ENCODE measurements around the gene B3GALT6.
A peak's percentile ranks its signal among the peaks of the same experiment; 100 is the strongest.

B3GALT6 gene

DNA sequence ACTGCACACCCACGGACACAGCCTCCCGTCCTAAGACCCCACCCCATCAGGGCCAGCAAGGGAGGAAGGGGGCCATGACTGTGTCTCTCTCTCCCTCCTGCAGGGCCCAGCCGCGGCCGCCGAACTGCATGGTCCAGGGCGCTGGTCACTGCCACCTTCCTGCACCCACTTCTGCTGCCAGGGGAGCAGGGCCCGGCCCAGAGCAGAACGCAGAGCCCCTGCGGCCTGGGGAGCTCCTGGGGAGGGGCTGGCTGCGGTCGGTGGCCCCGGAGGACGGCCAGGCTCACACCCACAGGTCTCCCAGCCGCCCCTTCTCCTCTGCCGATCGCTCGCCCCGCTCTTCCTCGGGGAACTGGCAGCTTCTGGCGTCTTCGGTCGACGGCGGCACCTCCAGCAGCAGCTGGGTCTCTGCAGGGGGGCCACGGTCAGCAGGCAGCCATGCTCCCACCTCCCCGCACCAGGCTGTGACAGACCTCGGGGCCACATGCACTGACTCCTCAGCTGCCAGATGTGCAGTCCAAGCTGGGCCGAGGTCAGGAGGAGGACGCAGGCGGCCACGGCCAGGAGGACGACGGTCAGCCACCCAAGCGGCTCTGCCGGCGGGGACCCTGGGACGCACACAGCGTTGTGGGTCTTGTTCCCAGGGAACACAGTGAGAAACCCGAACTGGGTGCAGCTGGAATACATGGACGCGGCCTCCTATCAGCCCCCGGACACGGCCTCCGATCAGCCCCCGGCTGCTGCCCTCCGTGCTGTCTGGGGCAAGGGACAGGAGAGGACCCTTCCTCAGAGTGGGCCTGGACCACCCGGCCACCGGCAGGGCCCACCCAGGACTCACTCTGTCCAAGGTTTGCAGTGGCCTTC, 28.2 kb upstream of the B3GALT6 start:
- TF ChIP-seq, protein P1, sequence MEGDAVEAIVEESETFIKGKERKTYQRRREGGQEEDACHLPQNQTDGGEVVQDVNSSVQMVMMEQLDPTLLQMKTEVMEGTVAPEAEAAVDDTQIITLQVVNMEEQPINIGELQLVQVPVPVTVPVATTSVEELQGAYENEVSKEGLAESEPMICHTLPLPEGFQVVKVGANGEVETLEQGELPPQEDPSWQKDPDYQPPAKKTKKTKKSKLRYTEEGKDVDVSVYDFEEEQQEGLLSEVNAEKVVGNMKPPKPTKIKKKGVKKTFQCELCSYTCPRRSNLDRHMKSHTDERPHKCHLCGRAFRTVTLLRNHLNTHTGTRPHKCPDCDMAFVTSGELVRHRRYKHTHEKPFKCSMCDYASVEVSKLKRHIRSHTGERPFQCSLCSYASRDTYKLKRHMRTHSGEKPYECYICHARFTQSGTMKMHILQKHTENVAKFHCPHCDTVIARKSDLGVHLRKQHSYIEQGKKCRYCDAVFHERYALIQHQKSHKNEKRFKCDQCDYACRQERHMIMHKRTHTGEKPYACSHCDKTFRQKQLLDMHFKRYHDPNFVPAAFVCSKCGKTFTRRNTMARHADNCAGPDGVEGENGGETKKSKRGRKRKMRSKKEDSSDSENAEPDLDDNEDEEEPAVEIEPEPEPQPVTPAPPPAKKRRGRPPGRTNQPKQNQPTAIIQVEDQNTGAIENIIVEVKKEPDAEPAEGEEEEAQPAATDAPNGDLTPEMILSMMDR (IDR thresholded peaks at IDR 0.05; ENCODE audit: low read depth, low read length, missing control alignments): no peak
- DNase-seq (ENCODE audit: low read depth): no peak
- no peak overlapping the region for H3K4me3 ChIP-seq (ENCODE audit: low read depth, low read length)

DNA sequence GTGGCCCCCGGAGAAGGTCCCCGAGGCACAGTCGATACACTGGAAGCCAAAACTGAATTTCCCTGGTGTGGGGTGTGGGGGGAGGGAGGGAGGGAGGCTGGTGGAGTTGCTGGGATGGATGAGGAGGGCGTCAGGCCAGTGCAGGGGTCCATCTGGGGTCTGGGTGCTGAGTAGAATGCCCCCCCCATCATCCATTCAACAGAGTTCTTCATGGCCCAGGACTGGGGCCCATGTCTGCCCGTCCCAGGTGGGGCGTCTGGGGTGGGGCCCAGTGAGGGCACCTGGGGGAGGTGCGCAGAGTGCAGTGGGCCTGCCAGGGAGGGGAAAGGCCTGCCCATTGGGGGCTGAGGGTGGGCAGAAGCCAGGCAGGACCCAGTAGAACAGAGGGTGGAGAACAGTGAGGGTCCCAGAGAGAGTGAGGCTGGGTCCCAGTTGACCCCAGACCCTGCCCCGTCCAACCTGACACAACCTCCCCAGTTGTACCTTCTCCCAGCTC, 27.6 kb upstream of the B3GALT6 start:
- H3K4me3 ChIP-seq (ENCODE audit: low read depth, low read length): no peak overlapping the region

DNA sequence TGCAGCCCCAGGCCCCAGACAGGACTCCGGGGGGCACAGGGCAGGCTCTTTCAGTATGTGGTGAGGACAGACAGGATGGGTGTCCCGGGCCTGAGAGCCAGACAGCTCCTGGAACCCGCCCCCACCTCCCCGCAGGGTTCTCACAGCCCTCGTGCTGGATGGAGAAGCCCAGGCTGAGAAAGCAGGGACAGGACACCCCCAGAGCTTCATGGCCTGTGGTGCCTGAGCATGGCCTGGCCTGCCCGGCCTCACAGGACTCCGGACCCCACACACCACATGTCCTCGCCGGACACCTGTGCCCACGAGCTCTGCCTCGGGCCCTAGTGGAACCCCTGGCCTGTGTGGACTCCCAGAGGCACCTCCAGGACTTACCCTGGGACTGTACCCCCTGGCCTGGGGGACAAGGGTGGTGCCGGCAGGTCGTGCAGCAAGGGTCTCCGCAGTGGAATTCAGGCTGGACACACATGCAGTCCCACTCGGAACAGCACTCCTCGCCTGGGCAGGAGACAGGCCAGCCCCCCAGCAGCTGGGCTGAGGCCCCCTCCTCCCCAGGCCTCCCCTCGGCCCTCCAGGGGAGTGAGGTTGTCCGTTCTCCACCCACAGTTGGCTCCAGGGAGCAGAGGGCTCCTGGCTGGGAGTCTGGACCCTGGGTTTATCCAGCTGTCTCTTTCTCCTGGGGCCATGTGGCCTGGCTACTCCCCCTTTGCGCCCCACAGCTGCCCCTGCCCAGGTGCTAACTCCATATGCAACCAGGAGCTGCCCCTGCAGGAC, 26.9 kb upstream of the B3GALT6 start:
- no peak for DNase-seq (ENCODE audit: low read depth)
- TF ChIP-seq, protein P1 (IDR thresholded peaks at IDR 0.05; ENCODE audit: low read depth, low read length, missing control alignments): no peak
- H3K4me3 ChIP-seq (ENCODE audit: low read depth, low read length): peak overlapping the region; percentile 8

More for the DNA sequence above, 27.6 kb upstream of the B3GALT6 start:
- no peak for DNase-seq (ENCODE audit: low read depth)
- TF ChIP-seq, protein P1 (IDR thresholded peaks at IDR 0.05; ENCODE audit: low read depth, low read length, missing control alignments): no peak

DNA sequence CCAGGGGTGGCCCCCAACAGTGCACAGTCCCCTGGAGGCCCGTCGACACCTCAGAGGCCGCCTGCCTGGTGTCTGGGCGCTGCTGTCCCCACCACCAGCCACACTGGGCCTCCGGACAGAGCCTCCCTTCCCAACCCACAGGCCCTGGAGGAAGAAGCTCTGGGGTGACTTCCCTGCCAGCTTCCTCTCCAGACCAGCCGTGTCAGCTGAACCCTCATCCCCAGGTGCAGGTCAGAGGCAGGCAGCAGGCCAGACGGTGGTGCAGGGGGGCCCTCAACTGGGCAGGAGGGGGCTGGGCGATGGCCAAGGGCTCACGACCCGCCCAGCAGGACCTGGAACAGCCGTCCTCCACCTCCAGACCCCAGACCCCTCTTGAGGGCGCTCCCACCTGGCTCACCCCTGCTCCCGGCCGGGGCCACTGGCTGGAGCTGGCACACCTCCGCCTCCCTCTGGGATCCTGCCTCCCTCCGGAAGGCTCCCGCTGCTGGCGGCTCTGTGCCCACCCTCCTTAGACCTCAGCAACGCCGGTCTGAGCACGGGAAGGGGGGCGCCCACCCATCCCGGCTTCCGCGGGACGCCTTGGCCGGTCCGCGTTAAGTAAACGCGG, 26.2 kb upstream of the B3GALT6 start:
- no peak for DNase-seq (ENCODE audit: low read depth)
- peak overlapping the region; percentile 8 for H3K4me3 ChIP-seq (ENCODE audit: low read depth, low read length)
- TF ChIP-seq, protein P1 (IDR thresholded peaks at IDR 0.05; ENCODE audit: low read depth, low read length, missing control alignments): no peak

DNA sequence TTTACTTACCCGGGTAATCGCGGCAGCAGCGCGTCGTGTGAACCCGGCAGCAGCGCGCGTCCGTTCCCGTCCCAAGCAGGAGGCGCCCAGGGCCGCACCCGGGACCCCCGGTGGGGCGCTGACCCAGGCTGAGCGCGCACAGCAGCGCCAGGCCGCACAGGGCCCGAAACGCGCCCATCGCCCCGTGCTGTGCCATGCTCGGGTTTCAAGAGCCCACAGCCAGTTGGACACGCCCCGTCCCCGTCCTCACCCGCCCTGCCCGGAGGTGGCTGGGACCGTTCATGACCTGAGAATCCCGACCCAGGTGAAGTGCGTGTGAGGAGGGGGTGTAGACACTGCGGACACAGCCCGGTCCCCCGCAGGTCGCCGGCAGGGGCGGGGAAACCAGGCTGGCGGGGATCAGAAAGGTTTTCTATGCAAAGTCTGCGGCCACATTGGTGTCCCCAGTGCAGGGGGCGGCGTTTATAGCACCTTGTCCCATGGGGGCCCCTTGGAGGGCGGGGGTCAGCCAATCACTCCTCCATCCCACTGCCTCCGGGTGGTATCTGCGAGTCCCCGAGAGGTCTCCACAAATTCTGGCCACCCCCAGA, 25.6 kb upstream of the B3GALT6 start, which contains the start of gene TNFRSF18:
TNFRSF18 (minus strand) TSS at position 217 of the 590 bp plus-strand sequence; CDS start at position 196, 21 bp downstream.
- no peak for DNase-seq (ENCODE audit: low read depth)
- TF ChIP-seq, protein P1 (IDR thresholded peaks at IDR 0.05; ENCODE audit: low read depth, low read length, missing control alignments): no peak
- peak within 1 kb of the TSS; percentile 8 for H3K4me3 ChIP-seq (ENCODE audit: low read depth, low read length)

DNA sequence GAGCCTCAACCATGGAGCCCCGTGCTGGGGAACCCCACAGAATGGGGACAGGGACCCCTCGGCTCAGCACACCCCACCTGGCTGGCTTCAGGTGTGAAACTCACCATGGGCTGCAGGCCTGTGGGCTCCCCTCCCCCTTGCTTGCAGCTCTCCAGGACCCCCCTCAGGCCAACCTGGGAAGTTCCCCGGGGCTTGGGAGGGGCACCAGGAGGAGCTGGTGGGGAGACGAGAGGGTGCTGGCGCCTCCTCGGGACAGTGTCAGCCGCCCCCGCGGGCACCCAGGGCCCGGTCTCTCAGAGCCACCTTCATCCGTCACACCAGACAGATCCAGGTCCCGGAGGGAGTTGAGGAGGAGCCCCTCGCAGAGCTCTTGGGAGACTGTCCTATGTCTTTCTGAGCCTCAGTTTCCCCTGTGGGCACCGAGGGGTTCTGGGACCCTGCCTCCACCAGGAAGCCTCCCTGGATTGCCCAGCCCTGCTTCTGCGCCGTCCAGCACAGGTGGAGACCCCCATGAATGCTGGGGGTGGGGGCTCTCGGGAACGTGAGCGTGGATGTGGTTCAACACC, 25.0 kb upstream of the B3GALT6 start:
- no peak for DNase-seq (ENCODE audit: low read depth)
- no peak overlapping the region for H3K4me3 ChIP-seq (ENCODE audit: low read depth, low read length)
- TF ChIP-seq, protein P1 (IDR thresholded peaks at IDR 0.05; ENCODE audit: low read depth, low read length, missing control alignments): no peak

All from GM12864 (cell line).